Measurements from ENCODE around the gene EYS.
"Not testable (repeated sequence)": the region's sequence is repeated elsewhere in the genome, so short reads cannot be mapped to it uniquely, and the experiment has no call there.

EYS gene

DNA sequence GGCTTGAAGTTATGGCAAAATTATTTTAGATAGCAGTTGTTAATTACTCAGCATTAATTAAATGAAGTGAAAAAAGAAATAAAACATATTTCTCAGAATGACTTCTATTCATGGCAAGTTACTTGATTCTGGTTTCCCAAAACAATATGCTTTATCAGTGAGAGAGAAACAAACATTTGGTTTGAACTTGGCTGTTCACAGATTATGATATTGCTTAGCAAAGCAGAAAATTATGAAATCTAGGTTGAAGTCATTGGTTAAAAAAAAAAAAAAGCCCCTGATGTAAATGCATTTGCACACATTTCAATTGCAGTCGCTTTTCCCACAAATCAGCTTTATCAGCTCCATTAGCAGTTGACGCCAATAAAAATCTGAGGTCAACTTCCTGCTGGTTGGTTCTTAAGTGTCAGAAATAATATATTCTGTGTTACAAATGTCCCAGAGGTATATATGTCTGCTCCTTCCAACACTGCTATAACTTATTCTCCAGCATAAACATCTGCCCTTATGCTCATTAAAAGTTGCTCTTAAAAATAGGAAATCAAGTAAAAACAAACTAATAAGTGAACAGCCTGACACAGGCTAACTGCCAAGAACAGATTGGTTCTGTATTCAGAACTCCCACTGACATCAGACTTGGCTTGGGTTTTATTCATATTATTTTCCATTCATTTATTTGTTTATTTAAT, 1796.0 kb downstream of the EYS start:
- no peak overlapping the region for H3K4me3 ChIP-seq (ENCODE audit: low read length)
- no peak for DNase-seq (ENCODE audit: low read depth)
- TF ChIP-seq, protein P1, sequence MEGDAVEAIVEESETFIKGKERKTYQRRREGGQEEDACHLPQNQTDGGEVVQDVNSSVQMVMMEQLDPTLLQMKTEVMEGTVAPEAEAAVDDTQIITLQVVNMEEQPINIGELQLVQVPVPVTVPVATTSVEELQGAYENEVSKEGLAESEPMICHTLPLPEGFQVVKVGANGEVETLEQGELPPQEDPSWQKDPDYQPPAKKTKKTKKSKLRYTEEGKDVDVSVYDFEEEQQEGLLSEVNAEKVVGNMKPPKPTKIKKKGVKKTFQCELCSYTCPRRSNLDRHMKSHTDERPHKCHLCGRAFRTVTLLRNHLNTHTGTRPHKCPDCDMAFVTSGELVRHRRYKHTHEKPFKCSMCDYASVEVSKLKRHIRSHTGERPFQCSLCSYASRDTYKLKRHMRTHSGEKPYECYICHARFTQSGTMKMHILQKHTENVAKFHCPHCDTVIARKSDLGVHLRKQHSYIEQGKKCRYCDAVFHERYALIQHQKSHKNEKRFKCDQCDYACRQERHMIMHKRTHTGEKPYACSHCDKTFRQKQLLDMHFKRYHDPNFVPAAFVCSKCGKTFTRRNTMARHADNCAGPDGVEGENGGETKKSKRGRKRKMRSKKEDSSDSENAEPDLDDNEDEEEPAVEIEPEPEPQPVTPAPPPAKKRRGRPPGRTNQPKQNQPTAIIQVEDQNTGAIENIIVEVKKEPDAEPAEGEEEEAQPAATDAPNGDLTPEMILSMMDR (IDR thresholded peaks at IDR 0.05; ENCODE audit: insufficient read depth, low read depth, low read length, missing control alignments): no peak

DNA sequence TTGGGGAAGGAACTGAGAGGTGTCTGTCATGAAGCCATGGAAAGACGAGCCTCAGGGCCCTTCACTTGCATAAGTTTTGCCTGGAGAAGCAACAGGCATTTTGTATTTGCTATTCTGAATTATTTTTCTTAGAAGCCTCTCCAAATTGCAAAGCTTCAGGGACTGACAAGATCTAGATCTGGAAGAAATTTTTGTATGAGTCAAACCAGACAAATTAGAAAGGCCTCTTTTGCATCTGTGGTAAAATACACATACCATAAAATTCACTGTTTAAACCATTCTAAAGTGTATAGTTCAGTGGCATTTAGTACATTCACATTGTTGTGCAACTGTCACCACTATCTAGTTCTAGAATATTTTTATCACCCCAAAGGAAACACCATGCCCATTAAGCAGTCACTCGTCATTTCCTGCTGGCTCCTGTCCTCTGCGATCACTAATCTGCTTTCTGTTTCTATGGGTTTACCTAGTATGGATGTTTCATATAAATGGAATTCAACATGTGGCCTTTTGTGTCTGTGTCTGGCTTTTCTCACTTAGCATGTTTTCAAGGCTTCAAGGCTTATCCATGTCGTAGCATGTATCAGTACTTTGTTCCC, 1802.3 kb downstream of the EYS start:
- H3K4me3 ChIP-seq (ENCODE audit: low read length): no peak overlapping the region
- TF ChIP-seq, protein P1 (IDR thresholded peaks at IDR 0.05; ENCODE audit: insufficient read depth, low read depth, low read length, missing control alignments): no peak
- DNase-seq (ENCODE audit: low read depth): peak; percentile 81

DNA sequence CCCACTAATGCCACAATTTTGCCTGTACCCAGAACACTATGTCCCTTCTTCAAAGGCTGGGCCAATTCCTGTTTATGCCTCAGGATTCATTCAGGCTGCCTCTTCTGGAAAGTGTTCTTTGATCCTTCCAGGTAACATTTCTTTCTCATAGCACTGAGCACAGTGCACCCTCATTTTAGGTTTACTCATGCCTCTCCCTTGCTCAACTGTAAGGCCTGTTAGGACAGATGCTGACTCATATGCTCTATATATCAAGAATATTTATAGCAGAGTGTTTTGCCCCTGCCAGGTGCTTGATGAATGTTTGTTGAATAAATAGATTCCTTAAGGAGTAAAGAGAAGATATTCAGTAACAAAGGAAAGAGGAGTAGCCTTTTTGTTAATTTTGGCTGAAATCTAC, 1807.5 kb downstream of the EYS start:
- H3K4me3 ChIP-seq (ENCODE audit: low read length): no peak overlapping the region
- peak; percentile 88 for DNase-seq (ENCODE audit: low read depth)
- TF ChIP-seq, protein P1 (IDR thresholded peaks at IDR 0.05; ENCODE audit: insufficient read depth, low read depth, low read length, missing control alignments): no peak

DNA sequence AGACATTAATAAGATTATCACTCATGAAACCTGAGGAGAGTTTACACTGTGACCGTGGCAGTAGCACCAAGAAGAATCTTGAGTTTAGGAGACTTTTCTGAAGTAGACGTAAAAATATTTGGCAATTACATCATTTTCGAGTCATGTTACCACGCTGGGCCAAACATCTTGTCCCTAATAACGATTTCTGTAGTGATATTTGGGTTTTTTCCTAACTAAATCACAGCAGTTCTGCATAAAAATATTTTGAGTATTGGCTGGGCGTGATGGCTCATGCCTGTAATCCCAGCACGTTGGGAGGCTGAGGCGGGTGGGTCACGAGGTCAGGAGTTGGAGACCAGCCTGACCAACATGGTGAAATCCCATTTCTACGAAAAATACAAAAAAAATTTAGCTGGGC, 1809.1 kb downstream of the EYS start:
- DNase-seq (ENCODE audit: low read depth): no peak
- TF ChIP-seq, protein P1 (IDR thresholded peaks at IDR 0.05; ENCODE audit: insufficient read depth, low read depth, low read length, missing control alignments): no peak
- H3K4me3 ChIP-seq (ENCODE audit: low read length): no peak overlapping the region

DNA sequence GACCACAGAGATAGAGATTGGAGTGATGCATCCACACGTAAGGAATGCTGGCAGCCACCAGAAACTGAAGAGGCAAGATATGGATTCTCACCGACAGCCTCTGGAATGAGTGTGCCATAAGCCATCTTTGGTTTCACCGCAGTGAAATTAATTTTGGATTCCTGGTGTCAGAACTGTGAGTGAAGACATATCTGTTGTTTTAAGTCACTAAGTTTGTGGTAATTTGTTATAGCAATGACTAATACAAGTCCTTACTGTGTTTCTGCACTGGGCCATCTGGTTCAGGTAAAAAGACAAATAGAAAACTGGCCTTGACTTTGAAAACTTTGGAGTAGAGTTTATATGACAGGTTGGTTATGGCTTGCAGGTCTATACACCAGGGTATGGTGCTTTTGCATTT, 1809.6 kb downstream of the EYS start:
- TF ChIP-seq, protein P1 (IDR thresholded peaks at IDR 0.05; ENCODE audit: insufficient read depth, low read depth, low read length, missing control alignments): no peak
- DNase-seq (ENCODE audit: low read depth): no peak

DNA sequence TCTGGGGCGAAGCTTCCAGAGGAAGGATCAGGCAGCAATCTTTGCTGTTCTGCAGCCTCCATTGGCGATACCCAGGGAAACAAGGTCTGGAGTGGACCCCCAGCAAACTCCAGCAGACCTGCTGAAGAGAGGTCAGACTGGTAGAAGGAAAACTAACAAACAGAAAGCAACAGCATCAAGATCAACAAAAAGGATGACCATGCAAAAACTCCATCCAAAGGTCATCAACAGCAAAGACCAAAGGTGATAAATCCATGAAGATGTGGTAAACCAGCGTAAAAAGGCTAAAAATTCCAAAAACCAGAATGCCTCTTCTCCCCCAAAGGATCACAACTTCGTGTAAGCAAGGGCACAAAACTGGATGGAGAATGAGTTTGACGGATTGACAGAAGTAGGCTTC, 1818.6 kb downstream of the EYS start:
- TF ChIP-seq, protein P1 (IDR thresholded peaks at IDR 0.05; ENCODE audit: insufficient read depth, low read depth, low read length, missing control alignments): no peak
- no peak for DNase-seq (ENCODE audit: low read depth)

More for the DNA sequence above, 1809.6 kb downstream of the EYS start:
- H3K4me3 ChIP-seq (ENCODE audit: low read length): no peak overlapping the region

DNA sequence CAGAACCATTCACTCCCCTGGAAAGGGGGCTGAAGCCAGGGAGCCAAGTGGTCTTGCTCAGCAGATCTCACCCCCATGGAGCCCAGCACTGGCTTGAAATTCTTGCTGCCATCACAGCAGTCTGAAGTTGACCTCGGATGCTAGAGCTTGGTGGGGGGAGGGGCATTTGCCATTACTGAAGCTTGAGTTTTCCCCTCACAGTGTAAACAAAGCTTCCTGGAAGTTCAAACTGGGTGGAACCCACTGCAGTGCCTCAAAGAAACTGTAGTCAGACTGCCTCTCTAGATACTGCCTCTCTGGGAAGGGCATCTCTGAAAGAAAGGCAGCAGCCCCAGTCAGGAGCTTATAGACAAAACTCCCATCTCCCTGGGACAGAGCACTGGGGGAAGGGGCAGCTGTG, 1819.2 kb downstream of the EYS start:
- not testable (repeated sequence) for DNase-seq (ENCODE audit: low read depth); H3K4me3 ChIP-seq (ENCODE audit: low read length)

More for the DNA sequence above, 1818.6 kb downstream of the EYS start:
- no peak overlapping the region for H3K4me3 ChIP-seq (ENCODE audit: low read length)
